ENCODE measurements around the gene BAZ1B.
"Not testable (repeated sequence)": the region's sequence is repeated elsewhere in the genome, so short reads cannot be mapped to it uniquely, and the experiment has no call there.

BAZ1B gene

GRCh38 chr7:73544678-73545077, 22.6 kb upstream of the BAZ1B start:
- no peak for DNase-seq (ENCODE audit: extremely low read depth in 1 of 2, low read depth in 1 of 2)

- no peak for DNase-seq (ENCODE audit: extremely low read depth in 1 of 2, low read depth in 1 of 2)
These were observed 19.6 kb upstream of the BAZ1B start for GRCh38 chr7:73541722-73542121.

DNA sequence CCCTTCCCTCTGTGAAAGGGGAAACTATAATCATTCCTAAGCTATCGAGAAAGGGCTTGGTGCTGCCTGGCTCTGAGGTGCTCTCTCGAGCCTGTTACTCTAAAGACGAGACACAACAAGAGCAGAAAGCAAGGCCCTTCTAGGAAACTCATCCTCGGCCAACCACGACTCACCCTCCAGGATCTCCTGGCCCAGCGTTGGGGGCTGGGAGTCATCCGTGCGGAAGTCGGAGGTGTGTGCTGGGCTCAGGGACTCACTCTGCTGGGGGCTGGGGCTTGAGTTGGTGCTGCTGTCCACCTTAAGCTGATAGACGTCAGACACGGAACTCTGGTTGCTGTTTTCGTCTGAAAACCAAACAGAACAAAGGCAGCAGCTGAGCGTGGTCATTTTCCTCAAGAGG, 17.6 kb upstream of the BAZ1B start:
- DNase-seq (ENCODE audit: extremely low read depth in 1 of 2, low read depth in 1 of 2), result no peak

DNA sequence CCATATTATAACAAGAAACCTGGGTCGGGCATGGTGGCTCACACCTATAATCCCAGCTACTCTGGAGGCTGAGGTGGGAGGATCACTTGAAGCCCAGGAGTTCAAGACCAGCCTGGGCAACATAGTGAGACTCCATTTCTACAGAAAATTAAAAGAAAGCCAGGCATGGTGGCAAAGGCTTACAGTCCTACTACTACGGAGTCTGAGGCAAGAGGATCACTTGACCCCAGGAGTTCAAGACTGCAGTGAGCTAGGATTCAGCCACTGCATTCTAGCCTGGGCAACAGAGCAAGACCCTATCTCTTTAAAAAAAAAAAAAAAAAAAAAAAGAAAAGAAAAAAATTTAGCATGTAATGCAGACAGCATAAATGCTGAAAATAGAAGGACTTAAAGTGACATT, 16.4 kb upstream of the BAZ1B start:
- DNase-seq (ENCODE audit: extremely low read depth in 1 of 2, low read depth in 1 of 2), result not testable (repeated sequence)

- no peak for DNase-seq (ENCODE audit: extremely low read depth in 1 of 2, low read depth in 1 of 2)
These were observed 15.0 kb upstream of the BAZ1B start for GRCh38 chr7:73537051-73537450.

GRCh38 chr7:73536479-73536878, 14.4 kb upstream of the BAZ1B start:
- no peak for DNase-seq (ENCODE audit: extremely low read depth in 1 of 2, low read depth in 1 of 2)

DNA sequence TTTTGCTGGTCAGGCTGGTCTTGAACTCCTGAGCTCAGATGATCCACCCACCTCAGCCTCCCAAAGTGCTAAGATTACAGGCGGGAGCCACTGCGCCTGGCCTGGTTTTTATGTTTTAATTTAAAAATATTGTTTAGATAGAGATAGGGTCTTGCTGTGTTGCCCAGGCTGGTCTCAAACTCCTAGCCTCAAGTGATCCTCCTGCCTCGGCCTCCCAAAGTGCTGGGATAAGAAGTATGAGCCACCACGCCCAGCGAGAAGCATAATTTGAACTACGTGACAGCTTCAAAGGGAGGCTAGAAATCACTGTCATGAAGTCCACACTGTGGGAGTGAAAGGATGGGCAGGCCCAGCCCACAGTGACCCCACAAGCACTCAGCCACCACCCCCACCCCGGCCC, 13.8 kb upstream of the BAZ1B start:
- not testable (repeated sequence) for DNase-seq (ENCODE audit: extremely low read depth in 1 of 2, low read depth in 1 of 2)

DNA sequence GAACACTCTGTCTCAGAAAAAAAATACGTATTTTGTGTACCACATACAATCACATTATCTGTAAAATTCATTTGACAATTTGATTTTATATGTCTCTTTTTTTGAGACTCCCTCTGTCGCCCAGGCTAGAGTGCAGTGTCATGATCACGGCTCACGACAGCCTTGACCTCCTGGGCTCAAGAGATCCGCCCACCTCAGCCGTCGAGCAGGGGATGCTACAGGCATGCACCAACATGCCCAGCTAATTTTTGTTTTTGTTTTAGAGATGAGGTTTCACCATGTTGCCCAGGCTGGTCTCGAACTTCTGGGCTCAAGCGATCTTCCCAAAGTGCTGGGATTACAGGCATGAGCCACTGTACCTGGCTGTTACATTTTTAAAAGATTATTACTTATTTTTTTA, 11.6 kb upstream of the BAZ1B start:
- DNase-seq (ENCODE audit: extremely low read depth in 1 of 2, low read depth in 1 of 2), result no peak

DNA sequence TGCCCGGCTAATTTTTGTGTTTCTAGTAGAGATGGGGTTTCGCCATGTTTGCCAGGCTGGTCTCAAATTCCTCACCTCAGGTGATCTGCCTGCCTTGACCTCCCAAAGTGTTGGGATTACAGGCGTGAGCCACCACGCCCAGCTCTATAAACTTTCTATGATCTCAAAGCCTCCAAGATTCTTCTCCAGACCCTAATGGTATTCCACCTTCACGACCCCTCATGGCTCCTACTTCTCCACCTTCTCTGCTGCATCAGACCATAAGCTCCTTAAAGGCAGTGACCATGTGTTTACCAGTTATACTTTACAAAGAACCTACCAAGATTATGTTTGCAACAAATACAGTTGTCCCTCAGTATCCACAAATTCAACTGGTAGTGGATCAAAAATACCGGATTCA, 10.1 kb upstream of the BAZ1B start:
- DNase-seq (ENCODE audit: extremely low read depth in 1 of 2, low read depth in 1 of 2), result no peak

DNA sequence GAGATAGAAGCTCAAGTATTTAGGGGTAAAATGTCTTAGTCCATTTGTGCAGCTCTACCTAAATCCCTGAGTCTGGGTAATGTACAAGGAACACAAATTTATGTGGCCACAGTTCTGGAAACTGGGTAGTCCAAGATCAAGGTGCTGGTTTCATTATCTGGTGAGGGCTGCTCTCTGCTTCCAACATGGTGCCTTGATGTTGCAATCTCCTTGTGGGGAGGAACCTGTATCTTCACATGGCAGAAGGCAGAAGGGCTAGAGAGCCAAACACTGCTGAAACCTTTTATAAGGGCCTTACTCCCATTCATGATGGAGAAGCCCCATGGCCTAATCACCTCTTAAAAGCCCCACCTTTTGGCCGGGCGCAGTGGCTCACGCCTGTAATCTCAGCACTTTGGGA, 8.7 kb upstream of the BAZ1B start:
- no peak for DNase-seq (ENCODE audit: extremely low read depth in 1 of 2, low read depth in 1 of 2)

DNA sequence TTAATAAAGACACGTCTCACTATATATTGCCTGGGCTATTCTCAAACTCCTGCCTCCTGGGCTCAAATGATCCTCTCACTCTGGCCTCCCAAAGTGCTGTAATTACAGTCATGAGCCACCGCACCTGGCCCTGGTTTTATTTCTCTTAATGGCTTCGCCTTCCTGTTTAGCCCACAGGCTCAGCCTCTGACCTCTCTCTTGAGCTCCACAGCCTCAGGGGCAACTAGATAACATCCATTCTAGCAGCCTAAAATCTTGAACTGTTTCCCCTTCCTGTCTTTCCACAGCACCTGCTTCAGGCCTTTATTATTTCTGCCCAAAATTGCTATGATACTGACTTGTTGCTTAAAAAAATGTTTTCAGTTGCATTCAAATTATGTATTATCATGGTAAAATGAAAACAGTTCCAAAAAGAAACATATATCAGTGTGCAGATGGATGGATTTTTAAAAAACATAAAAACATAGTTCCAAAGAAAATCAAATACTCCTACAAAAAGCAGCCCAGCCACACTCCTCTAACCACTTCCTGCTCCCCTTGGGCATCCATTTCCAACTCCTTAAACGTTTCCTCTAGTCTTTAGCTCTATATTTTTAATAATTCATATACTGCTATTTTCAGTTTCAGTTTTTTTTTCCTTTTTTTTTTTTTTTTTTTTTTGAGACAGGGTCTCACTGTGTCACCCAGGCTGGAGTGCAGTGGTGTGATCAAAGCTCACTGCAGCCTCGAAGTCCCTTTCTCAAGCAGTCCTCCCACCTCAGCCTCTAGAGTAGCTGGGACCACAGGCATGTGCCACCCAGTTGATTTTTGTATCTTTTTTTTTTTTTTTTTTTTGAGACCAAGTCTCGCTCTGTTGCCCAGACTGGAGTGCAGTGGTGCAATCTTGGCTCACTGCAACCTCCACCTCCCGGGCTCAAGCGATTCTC, 5.1 kb upstream of the BAZ1B start:
- no peak for DNase-seq (ENCODE audit: extremely low read depth in 1 of 2, low read depth in 1 of 2)

DNA sequence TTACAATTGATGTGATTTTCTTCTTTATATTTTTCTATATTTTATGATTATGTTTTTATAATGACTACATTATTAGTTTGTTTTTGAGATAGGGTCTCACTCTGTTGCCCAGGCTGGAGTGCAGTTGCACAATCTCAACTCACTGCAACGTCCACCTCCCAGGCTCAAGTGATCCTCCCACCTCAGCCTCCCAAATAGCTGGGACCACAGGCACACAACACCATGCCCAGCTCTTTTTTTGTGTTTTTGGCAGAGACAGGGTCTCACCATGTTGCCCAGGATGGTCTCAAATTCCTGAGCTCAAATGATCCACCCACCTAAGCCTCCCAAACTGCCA, 4.0 kb upstream of the BAZ1B start:
- DNase-seq (ENCODE audit: extremely low read depth in 1 of 2, low read depth in 1 of 2), result not testable (repeated sequence)

DNA sequence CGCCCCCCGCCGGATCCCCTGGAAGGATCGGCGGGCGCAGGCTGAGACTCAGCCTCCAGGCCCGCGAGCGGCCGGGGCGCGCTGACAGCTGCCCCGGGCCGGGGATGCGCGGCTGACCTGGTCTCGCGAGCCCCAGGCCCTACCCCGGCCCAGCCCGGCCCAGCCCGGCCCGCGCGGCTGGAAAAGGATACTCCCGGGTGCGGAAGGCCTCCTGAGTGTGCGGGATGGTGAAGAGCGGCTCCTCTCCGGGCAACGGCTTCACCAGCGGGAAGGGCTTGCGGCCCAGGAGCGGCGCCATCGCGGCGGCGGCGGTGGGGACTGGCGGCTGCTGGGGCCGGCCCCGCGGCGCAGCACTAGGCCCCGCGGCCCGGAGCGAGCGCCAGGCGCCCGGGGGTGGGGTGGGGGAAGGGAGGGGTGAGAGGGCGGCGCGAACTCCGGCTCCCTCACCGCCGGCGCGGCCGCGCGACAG, 423 bp downstream of the BAZ1B start:
- no peak for DNase-seq (ENCODE audit: extremely low read depth in 1 of 2, low read depth in 1 of 2)

GRCh38 chr7:73520673-73521635, 1.1 kb downstream of the BAZ1B start:
- DNase-seq (ENCODE audit: extremely low read depth in 1 of 2, low read depth in 1 of 2), result no peak

DNA sequence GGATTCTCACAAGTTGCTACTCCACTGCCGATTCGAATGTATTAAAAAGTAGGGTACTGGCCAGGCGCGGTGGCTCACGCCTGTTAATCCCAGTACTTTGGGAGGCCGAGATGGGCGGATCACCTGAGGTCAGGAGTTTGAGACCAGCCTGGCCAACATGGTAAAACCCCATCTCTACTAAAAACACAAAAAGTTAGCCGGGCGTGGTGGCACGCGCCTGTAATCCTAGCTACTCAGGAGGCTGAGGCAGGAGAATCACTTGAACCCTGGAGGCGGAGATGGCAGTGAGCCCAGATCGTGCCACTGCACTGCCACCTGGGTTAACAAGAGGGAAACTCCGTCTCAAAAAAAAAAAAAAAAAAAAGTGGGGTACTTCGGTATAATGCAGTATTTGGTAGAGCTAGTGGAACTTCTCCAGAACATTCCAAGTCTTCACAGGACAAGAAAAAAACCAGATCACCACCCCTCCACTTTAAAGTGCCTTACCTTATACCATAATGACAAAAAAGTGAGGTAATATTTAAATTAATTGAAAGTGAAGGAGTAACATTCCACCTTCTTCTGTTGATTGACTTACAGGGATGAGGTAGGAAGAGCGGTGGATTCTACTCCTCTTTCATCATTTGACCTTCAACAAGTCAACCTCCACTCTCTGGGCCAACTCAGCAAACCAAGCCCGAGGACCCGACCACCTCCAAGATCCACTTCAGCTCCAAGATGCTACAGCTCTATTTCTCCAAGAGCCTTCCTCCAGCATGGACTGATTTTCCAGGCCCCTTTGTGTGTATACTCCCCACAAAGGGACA, 2.0 kb downstream of the BAZ1B start:
- DNase-seq (ENCODE audit: extremely low read depth in 1 of 2, low read depth in 1 of 2), result no peak

GRCh38 chr7:73518470-73518869, 3.6 kb downstream of the BAZ1B start:
- no peak for DNase-seq (ENCODE audit: extremely low read depth in 1 of 2, low read depth in 1 of 2)

GRCh38 chr7:73517241-73517995, 4.7 kb downstream of the BAZ1B start:
- DNase-seq (ENCODE audit: extremely low read depth in 1 of 2, low read depth in 1 of 2), result no peak

- DNase-seq (ENCODE audit: extremely low read depth in 1 of 2, low read depth in 1 of 2), result no peak
These were observed 6.9 kb downstream of the BAZ1B start for GRCh38 chr7:73515178-73515577.

DNA sequence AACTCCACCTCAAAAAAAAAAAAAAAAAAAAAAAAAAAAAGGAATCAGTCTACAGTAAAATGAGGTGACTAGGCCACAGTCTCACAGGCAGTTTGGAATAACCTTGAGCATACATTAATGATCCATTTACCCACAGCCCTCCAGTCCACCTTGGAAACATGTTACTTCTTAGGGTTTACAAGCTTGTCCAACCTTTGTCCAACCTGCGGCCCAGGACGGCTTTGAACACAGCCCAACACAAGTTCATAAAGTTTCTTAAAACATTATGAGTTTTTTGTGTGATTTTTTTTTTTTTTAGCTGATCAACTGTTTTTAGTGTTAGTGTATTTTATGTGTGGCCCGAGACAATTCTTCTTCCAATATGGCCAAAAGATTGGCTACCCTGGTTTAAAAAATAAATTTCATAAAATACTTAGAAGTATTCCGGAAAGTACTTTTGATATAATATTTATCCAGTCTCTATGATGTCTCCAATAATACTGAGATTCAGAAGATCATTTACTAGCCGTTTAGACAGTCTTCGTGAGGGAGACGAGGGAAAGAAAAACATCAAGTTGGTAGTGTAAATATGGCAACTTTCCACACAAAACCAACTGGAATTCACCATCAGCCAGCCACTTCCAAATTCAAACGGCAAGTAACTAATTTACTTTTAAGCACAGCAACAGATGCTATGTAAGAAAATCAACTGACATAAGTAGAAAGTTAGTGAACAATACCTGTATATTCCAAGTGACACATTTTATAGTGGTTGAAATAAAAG, 9.9 kb downstream of the BAZ1B start:
- no peak for DNase-seq (ENCODE audit: extremely low read depth in 1 of 2, low read depth in 1 of 2)
